ENCODE measurements around the gene C12orf76. TPM values are rescaled to one million over a fixed set of nuclear protein-coding genes. Genes with fewer than 3 reads are reported as not detected.
A peak's percentile ranks its signal among the peaks of the same experiment; 100 is the strongest.

The C12orf76 gene, protein sequence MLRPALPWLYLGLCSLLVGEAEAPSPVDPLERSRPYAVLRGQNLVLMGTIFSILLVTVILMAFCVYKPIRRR
- total RNA-seq (2021; ENCODE audit: unreplicated experiment) (10.1 TPM), Bru-seq, nascent RNA (percentile 45 among the genes with signal in this experiment), BruChase-seq, experiment 1, labeled RNA remaining after a 6-hour chase (percentile 49 among the genes with signal in this experiment), BruChase-seq, experiment 2, labeled RNA remaining after a 2-hour chase (percentile 54 among the genes with signal in this experiment)
- polyA plus RNA-seq (2012), result 9.1 and 12.4 TPM in 2 replicates
- long read RNA-seq, partial matches to known transcripts, result 3 of 17 reads
- long read RNA-seq, other reads (novel, unspliced or antisense), result 7 of 17 reads

- Histone ChIP-seq H3K4me3 (replicated peaks in 1 of 2; ENCODE audit: low read depth in 1 of 2, low read length in 2 of 2) (peak within 1 kb of the TSS; percentile 85 to 99), H3K27me3 (ENCODE audit: insufficient read depth, low read length) (no peaks in the 10 kb centered on the region), H2AFZ (ENCODE audit: low read depth, low read length, poor library complexity, severe bottlenecking) (peak within 1 kb of the TSS; percentile 60), H3K27ac (ENCODE audit: low read depth, low read length) (peak within 1 kb of the TSS; percentile 56), H3K9me2 (ENCODE audit: insufficient read depth) (no peaks in the 10 kb centered on the region), H4K20me1 (ENCODE audit: insufficient read depth) (no peaks in the 10 kb centered on the region), H3K4me1 (ENCODE audit: control insufficient read depth in 1 of 2, insufficient read depth in 2 of 2, low read length in 2 of 2) (peaks cover 11 to 22% of the 10 kb centered on the region in 2 experiments; a peak in 3 of 4 replicates), H3K36me3 (ENCODE audit: control insufficient read depth in 1 of 2, insufficient read depth in 2 of 2, low read length in 2 of 2) (no peaks in the 10 kb centered on the region), H3K79me2 (ENCODE audit: insufficient read depth, low read length) (peaks cover 41% of the 10 kb centered on the region), H3K9me3 (ENCODE audit: control insufficient read depth in 1 of 2, insufficient read depth in 1 of 2, low read depth in 1 of 2, low read length in 2 of 2) (no peaks in the 10 kb centered on the region), H3K4me2 (ENCODE audit: low read length) (peak within 1 kb of the TSS; percentile 93), H3K9ac (ENCODE audit: low read length) (peak within 1 kb of the TSS; percentile 85)
- ChIA-PET CTCF (interaction anchor here (1.4 kb wide), 1 partner anchor 383 kb away, joined by 4 read pairs; no protein-coding TSS in a partner anchor), POLR2A (no interaction called here), RAD21 (ENCODE audit: low non-redundant PET in 1 of 2, low total read pairs in 2 of 2, uncharacterized antibody in 2 of 2, unreplicated experiment in 2 of 2) (no interaction called here)
- no TSS peak for BruUV-seq (replicated peaks)
- ATAC-seq (peak; percentile 100), DNase-seq (ENCODE audit: low read depth, low spot score) (peak; percentile 95)
- intact Hi-C loops (cut with micrococcal nuclease), result no loop called here
- TF ChIP-seq YY1 (IDR thresholded peaks at IDR 0.05; ENCODE audit: extremely low read depth, insufficient replicate concordance, low read depth, low read length), result peak; percentile 80
- TF ChIP-seq, protein P1, sequence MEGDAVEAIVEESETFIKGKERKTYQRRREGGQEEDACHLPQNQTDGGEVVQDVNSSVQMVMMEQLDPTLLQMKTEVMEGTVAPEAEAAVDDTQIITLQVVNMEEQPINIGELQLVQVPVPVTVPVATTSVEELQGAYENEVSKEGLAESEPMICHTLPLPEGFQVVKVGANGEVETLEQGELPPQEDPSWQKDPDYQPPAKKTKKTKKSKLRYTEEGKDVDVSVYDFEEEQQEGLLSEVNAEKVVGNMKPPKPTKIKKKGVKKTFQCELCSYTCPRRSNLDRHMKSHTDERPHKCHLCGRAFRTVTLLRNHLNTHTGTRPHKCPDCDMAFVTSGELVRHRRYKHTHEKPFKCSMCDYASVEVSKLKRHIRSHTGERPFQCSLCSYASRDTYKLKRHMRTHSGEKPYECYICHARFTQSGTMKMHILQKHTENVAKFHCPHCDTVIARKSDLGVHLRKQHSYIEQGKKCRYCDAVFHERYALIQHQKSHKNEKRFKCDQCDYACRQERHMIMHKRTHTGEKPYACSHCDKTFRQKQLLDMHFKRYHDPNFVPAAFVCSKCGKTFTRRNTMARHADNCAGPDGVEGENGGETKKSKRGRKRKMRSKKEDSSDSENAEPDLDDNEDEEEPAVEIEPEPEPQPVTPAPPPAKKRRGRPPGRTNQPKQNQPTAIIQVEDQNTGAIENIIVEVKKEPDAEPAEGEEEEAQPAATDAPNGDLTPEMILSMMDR (IDR thresholded peaks at IDR 0.05 in 2 of 3, conservative IDR thresholded peaks at IDR 0.05 in 1 of 3; ENCODE audit: borderline replicate concordance in 1 of 3, insufficient read depth in 1 of 3, low read depth in 2 of 3, low read length in 2 of 3), result no peak
- TF ChIP-seq ATF3 (IDR thresholded peaks at IDR 0.05), result no peak; the same call in 1 of the 2 replicates
- TF ChIP-seq SP1 (IDR thresholded peaks at IDR 0.05; ENCODE audit: low read depth), result peak; percentile 87
- 0 out of 2 replicates have a peak, but pooled peaks have one; percentile 26 for TF ChIP-seq RAD21 (IDR thresholded peaks at IDR 0.05; ENCODE audit: low read depth)
- TF ChIP-seq TCF7L2 (IDR thresholded peaks at IDR 0.05; ENCODE audit: borderline replicate concordance, extremely low read depth, insufficient read depth, insufficient read length), result peak; percentile 38
- TF ChIP-seq CBX3 (IDR thresholded peaks at IDR 0.05; ENCODE audit: low read depth), result peak; percentile 99
- no peak for TF ChIP-seq FOSL1 (IDR thresholded peaks at IDR 0.05; ENCODE audit: low read depth)
- peak; percentile 87 for TF ChIP-seq MAX (IDR thresholded peaks at IDR 0.05)
- TF ChIP-seq SRF (IDR thresholded peaks at IDR 0.05; ENCODE audit: low read depth), result peak; percentile 87
- TF ChIP-seq ZNF274 (IDR thresholded peaks at IDR 0.05; ENCODE audit: low read depth, low read length), result no peak
- peak; percentile 94 for TF ChIP-seq POLR2AphosphoS5 (IDR thresholded peaks at IDR 0.05; ENCODE audit: low read depth, low read length)
- peak; percentile 48; the same call in 1 of the 2 replicates for TF ChIP-seq EGR1 (IDR thresholded peaks at IDR 0.05; ENCODE audit: low read depth)
- peak; percentile 80 for TF ChIP-seq ZBTB33 (IDR thresholded peaks at IDR 0.05; ENCODE audit: extremely low read depth, insufficient replicate concordance, low read length)
- TF ChIP-seq POLR2A (IDR thresholded peaks at IDR 0.05; ENCODE audit: borderline replicate concordance, extremely low read depth, insufficient read depth, insufficient read length), result peak; percentile 93
- TF ChIP-seq, protein P2, sequence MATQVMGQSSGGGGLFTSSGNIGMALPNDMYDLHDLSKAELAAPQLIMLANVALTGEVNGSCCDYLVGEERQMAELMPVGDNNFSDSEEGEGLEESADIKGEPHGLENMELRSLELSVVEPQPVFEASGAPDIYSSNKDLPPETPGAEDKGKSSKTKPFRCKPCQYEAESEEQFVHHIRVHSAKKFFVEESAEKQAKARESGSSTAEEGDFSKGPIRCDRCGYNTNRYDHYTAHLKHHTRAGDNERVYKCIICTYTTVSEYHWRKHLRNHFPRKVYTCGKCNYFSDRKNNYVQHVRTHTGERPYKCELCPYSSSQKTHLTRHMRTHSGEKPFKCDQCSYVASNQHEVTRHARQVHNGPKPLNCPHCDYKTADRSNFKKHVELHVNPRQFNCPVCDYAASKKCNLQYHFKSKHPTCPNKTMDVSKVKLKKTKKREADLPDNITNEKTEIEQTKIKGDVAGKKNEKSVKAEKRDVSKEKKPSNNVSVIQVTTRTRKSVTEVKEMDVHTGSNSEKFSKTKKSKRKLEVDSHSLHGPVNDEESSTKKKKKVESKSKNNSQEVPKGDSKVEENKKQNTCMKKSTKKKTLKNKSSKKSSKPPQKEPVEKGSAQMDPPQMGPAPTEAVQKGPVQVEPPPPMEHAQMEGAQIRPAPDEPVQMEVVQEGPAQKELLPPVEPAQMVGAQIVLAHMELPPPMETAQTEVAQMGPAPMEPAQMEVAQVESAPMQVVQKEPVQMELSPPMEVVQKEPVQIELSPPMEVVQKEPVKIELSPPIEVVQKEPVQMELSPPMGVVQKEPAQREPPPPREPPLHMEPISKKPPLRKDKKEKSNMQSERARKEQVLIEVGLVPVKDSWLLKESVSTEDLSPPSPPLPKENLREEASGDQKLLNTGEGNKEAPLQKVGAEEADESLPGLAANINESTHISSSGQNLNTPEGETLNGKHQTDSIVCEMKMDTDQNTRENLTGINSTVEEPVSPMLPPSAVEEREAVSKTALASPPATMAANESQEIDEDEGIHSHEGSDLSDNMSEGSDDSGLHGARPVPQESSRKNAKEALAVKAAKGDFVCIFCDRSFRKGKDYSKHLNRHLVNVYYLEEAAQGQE (IDR thresholded peaks at IDR 0.05; ENCODE audit: low read depth), result no peak
Measured at GRCh38 chr12:110048242-110049027, at the start of gene C12orf76. Gene C12orf76, minus strand, starts transcription at chr12:110048522. Its CDS starts 27 bp downstream, at chr12:110048495.
